Measurements from ENCODE around the gene RAD52.

RAD52 gene

GRCh38 chr12:949453-950191, at the start of gene RAD52:
TSS of gene RAD52 (minus strand) at chr12:949694. CDS start at chr12:933058, 16,636 bp downstream.
- Histone ChIP-seq H3K27me3 (ENCODE audit: control insufficient read depth, insufficient read depth, low read length) (no peaks in the 10 kb centered on the region), H3K9me3 (ENCODE audit: control insufficient read depth, low read length) (no peaks in the 10 kb centered on the region), H3K79me2 (peaks cover 19% of the 10 kb centered on the region), H3K36me3 (ENCODE audit: control insufficient read depth, insufficient read depth, low read length) (no peaks in the 10 kb centered on the region), H3K4me2 (ENCODE audit: low read length) (peak within 1 kb of the TSS; percentile 58), H3K9ac (peak within 1 kb of the TSS; percentile 17), H3K4me3 (ENCODE audit: low read depth, low read length) (peak within 1 kb of the TSS; percentile 71), H2AFZ (peak within 1 kb of the TSS; percentile 99), H3K4me1 (peaks cover 7% of the 10 kb centered on the region), H3K27ac (peak within 1 kb of the TSS; percentile 90)
- peak; percentile 99 for TF ChIP-seq CTCF (IDR thresholded peaks at IDR 0.05)

DNA sequence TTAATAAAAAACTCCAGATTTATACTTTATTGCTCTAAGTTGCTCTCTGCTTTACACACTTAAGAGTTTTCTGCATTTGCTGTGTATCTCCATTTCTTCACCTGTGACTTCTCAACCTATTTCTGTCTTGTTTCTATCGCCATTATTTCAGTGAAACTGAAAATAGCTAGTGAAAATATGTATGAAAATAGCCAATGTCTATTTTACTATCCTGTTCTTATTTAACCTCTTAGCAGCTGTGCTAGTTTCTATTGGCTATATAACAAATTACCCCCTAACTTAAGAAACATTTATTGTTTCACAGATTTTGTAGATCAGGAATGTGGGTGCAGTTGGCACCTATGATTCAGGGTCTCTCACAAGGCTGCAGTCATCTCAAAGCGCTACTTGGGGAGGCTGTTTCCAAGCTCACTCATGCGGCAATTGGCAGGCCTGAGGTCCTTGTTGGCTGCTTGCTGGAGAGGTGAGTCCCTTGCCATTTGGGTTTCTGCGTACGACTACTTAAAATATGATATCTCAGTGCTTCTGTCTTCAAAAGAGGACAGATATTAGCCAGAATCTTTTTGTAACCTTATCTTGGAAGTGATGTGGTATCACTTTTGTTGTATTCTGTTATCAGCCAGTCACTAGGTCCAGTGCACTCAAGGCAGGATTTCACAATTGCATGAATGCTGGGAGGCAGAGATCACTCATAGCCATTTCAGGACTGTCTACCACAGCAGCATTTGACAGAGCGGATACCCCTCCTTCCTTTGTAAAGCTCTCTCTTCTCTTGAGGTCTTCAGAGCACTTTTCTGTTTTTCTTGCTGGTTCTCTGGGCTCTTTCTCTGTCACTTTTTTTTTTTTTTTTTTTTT, 48.8 kb upstream of the RAD52 start:
- Histone ChIP-seq H3K9me3 (ENCODE audit: control insufficient read depth, low read length) (no peaks in the 10 kb centered on the region), H3K4me1 (peaks cover 5% of the 10 kb centered on the region), H3K79me2 (peaks cover 28% of the 10 kb centered on the region), H3K4me3 (ENCODE audit: low read depth, low read length) (no peak overlapping the region), H3K27ac (peak overlapping the region; percentile 0), H3K27me3 (ENCODE audit: control insufficient read depth, insufficient read depth, low read length) (no peaks in the 10 kb centered on the region), H2AFZ (no peak overlapping the region), H3K9ac (no peak overlapping the region), H3K4me2 (ENCODE audit: low read length) (no peak overlapping the region), H3K36me3 (ENCODE audit: control insufficient read depth, insufficient read depth, low read length) (no peaks in the 10 kb centered on the region)
- no peak for TF ChIP-seq CTCF (IDR thresholded peaks at IDR 0.05)

DNA sequence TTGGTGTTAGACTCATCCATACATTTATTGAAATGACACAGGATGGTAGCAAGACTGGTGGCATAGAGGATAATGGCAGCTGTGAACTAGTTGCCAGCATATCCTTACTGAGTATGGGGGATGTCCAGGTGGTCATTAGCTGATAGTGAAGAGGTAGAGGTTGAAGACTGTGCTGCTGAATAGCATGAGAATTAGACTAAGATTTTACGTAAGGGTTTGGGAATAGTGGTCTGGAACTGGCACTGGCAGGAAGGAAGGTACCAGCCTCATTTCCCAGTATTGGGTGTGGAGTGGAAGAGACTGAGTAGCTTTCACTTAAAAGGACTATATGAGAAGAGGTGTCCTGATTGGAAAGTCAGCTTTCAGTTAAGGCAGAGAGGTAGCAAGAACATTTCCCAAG, 48.0 kb upstream of the RAD52 start:
- H3K9ac ChIP-seq, result no peak overlapping the region
- peaks cover 8% of the 10 kb centered on the region for H3K4me1 ChIP-seq
- H3K4me2 ChIP-seq (ENCODE audit: low read length), result no peak overlapping the region
- H2AFZ ChIP-seq, result no peak overlapping the region
- H3K79me2 ChIP-seq, result peaks cover 25% of the 10 kb centered on the region
- H3K27me3 ChIP-seq (ENCODE audit: control insufficient read depth, insufficient read depth, low read length), result no peaks in the 10 kb centered on the region
- H3K9me3 ChIP-seq (ENCODE audit: control insufficient read depth, low read length), result no peaks in the 10 kb centered on the region
- H3K4me3 ChIP-seq (ENCODE audit: low read depth, low read length), result no peak overlapping the region
- no peaks in the 10 kb centered on the region for H3K36me3 ChIP-seq (ENCODE audit: control insufficient read depth, insufficient read depth, low read length)
- peak overlapping the region; percentile 0 for H3K27ac ChIP-seq
- no peak for TF ChIP-seq CTCF (IDR thresholded peaks at IDR 0.05)

- Histone ChIP-seq H3K9me3 (ENCODE audit: control insufficient read depth, low read length) (no peaks in the 10 kb centered on the region), H3K9ac (no peak overlapping the region), H3K4me3 (ENCODE audit: low read depth, low read length) (no peak overlapping the region), H3K4me1 (peaks cover 11% of the 10 kb centered on the region), H3K4me2 (ENCODE audit: low read length) (no peak overlapping the region), H2AFZ (no peak overlapping the region), H3K79me2 (peaks cover 21% of the 10 kb centered on the region), H3K27ac (no peak overlapping the region), H3K36me3 (ENCODE audit: control insufficient read depth, insufficient read depth, low read length) (no peaks in the 10 kb centered on the region), H3K27me3 (ENCODE audit: control insufficient read depth, insufficient read depth, low read length) (no peaks in the 10 kb centered on the region)
- TF ChIP-seq CTCF (IDR thresholded peaks at IDR 0.05), result no peak
These were observed 47.4 kb upstream of the RAD52 start for GRCh38 chr12:996881-997280.

All from parathyroid adenoma (tissue), 2 donors.